ENCODE measurements around the gene PCNX3.

DNA sequence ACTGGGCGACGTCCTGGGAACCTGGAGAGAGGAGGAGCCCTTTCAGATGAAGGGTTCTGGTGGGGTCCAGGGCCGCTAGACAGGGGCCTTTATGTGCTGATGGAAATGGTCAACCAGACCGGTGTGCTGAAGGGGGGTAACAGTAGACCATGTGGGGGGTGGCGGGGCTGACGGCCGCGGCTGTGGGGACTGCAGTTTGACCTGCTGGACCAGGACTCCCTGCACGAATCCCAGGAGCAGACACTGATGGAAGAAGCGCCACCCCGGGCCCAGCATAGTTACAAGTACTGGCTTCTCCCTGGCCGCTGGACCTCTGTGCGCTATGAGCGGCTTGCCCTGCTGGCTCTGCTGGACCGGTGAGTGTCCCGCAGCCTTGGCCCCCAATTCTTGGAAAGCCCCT lies 6.4 kb downstream of the PCNX3 start:
- TF ChIP-seq, protein P1, sequence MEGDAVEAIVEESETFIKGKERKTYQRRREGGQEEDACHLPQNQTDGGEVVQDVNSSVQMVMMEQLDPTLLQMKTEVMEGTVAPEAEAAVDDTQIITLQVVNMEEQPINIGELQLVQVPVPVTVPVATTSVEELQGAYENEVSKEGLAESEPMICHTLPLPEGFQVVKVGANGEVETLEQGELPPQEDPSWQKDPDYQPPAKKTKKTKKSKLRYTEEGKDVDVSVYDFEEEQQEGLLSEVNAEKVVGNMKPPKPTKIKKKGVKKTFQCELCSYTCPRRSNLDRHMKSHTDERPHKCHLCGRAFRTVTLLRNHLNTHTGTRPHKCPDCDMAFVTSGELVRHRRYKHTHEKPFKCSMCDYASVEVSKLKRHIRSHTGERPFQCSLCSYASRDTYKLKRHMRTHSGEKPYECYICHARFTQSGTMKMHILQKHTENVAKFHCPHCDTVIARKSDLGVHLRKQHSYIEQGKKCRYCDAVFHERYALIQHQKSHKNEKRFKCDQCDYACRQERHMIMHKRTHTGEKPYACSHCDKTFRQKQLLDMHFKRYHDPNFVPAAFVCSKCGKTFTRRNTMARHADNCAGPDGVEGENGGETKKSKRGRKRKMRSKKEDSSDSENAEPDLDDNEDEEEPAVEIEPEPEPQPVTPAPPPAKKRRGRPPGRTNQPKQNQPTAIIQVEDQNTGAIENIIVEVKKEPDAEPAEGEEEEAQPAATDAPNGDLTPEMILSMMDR (conservative IDR thresholded peaks at IDR 0.05 in 1 of 2, IDR thresholded peaks at IDR 0.05 in 1 of 2; ENCODE audit: low read depth in 1 of 2, low read length in 2 of 2), result no peak
- TF ChIP-seq EZH2 (IDR thresholded peaks at IDR 0.05; ENCODE audit: low read length, missing control alignments), result no peak
